Measurements from ENCODE around the gene NET1.
"Not testable (repeated sequence)": the region's sequence is repeated elsewhere in the genome, so short reads cannot be mapped to it uniquely, and the experiment has no call there.

NET1 gene

GRCh38 chr10:5400468-5401240 lies 11.7 kb upstream of the NET1 start:
- no peak for DNase-seq

DNA sequence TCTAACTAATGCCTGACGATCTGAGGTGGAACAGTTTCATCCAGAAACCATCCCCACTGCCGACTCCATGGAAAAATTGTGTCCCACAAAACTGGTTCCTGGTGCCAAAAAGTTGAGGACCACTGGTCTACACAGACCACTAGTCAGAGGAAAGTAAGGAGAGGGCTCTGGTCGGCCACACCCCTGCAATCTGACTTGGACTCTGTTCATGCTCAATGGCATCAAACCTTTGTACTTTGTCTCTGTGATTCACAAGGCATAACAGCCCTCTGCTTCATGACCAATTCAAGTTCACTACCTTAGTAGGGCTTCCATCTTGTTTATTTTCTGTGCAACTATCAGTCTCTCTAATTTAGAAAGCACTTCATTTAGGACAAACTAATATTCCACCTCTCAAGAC lies 9.6 kb upstream of the NET1 start:
- DNase-seq = no peak

GRCh38 chr10:5404208-5405041 lies 7.9 kb upstream of the NET1 start, which contains the start of gene TUBAL3:
Gene TUBAL3, minus strand, starts transcription at chr10:5404828. Its CDS starts 36 bp downstream, at chr10:5404792.
- DNase-seq = no peak

DNA sequence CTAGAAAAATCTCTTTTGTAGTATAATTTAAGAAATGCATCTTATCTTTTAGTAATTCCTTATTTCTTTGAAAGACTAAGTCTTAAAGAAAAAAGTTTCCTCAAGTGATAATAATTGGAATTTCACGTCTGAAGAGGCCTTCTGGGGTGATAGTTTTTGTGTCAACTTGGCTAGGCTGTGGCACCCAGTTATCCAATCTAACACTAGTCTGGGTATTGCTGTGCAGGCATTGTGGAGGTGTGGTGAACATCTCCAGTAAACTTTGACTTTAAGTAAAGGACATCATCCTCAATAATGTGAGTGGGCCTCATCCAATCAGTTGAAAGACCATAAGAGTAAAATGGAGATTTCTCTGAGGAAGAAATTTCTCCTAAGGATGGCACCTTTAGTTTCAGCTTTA lies 5.4 kb upstream of the NET1 start:
- no peak for DNase-seq

GRCh38 chr10:5410787-5411186 lies 1.6 kb upstream of the NET1 start:
- not testable (repeated sequence) for DNase-seq

DNA sequence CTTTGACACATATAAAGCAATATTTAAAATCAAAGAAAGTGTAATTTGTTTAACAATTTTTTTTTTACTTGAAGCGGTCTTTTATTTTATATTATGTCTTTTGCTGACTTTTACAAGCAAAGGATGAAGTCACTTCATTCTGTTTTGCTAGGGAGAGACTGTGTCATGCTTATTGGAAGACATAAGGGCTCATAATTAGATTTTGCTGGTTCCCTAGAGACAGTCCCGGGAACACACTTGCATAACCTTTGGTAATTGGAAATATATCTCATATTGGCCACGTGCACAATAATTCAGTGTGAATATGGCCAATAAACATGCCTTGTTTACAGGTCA lies 448 bp upstream of the NET1 start:
- DNase-seq = no peak

- DNase-seq = no peak
Observed at GRCh38 chr10:5413012-5413938, 918 bp downstream of the NET1 start.

- DNase-seq = no peak
Observed at GRCh38 chr10:5416981-5417380, 4.6 kb downstream of the NET1 start.

DNA sequence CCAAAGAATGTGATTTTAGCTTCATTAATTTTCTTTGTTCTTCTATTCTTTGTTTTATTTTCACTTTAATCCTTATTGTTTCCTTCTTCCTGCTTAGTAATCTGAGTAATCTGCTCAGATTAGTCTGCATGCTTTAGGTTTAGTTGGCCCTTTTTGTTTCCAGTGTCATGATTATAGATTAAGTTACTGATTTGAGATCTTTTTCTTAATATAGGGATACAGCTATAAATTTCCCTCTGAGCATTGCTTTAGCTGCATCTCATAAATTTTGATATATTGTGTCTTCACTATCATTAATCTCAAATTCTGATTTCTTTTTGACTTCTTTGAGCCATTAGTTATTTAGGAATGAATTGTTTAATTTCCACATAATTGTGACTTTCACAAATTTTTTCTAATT lies 6.2 kb downstream of the NET1 start:
- no peak for DNase-seq

DNA sequence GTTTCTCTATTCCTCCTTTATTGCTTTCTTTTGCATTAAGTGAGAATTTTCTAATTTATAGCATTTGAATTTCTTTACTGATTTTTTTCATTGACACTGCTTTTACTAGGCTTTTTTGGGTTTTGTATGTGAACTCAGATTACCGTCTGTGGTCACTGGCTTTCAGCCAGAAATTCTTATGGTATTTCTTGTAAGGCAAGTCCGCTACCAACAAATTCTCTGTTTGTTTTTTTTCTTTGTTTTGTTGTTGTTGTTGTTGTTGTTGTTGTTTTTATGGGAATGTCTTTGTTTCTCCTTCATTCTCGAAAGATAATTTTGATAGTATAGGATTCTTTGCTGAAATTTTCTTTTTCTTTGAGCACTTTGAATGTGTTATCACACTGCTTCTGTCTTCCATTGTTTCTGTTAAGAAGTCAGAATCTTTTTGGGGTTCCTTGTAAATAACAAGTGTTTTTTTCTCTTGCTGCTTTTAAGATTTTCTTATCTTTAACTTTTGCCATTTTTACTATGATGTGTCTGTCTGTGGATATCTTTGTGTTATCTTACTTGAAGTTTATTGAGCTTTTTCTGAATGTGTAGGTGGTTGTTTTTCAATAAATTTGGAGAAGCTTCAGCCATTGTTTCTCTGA lies 7.2 kb downstream of the NET1 start:
- no peak for DNase-seq

DNA sequence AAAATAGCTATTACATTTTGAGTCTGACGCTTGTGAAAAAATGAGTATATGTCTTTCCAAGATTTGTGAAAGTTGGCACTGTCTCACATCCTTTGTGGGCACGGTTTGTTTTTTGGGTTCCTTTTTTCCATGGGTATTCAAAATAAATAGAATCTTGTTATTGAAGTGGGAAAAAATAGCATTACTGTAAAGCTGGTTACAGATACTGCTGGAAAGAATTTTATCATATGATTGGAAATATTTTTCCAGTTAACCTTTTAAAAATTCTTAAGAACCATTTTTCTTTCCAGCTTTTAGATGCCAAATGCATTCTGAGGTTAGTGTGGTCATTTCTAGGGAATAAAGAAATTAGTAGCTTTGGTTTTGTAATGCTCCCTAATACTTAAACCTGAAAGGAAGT lies 11.4 kb downstream of the NET1 start:
- DNase-seq = no peak

GRCh38 chr10:5424751-5425150 lies 12.4 kb downstream of the NET1 start:
- no peak for DNase-seq

- no peak for DNase-seq
Observed at GRCh38 chr10:5428133-5428532, 15.8 kb downstream of the NET1 start.

DNA sequence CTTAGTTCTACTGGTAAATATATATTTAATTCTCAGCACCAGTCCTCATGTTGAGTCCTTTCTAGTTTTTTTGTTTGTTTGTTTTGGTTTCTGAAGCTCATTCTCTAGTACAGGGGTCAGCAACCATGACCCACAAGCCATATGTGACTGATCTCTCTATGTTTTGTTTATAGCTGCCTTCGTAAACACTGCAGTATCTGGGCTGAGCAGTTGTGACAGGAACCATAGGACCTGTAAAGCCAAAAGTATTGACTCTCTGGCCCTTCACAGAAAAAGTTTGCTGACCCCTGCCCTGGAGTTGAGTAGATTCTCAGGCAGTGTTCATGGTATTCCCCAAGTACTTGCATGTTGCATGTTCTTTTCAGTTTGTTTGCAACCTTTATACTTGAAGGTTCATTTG lies 20.8 kb downstream of the NET1 start:
- DNase-seq = no peak

DNA sequence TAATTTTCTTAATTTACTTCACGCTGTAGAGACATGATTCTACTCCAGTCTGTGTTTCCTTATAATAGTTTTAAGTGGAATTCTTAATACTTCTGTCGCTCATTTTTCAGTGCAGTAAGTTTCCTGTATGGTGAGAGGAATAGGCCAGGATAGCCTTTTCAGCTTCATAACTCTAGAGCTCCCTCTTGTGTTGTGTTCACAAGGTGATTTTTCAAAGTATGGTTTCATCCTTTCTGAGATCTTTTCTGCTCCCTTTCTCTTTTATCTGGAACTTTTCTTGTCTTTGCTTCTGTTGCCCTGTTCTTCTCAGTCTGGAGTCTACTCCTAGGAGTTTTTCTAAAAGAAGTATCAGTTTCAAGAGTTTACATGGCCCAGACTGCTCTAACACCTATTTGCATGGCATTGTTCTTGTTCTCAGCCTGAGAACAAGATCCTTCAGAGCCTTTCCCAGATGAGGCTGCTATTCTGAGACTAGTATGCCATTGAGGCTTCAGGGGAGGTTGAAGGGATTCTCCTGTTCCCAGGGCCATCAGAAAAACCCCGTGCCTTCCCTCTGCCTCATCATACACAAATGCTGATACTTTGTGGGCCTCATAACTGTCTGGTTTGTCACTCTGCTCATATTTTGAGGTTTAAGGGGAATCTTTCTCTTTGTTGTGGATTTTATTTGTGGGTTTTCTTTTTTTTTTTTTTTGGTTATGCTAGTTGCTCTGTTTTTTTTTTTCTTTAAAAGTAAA lies 21.8 kb downstream of the NET1 start:
- no peak for DNase-seq

- DNase-seq = no peak
Observed at GRCh38 chr10:5435328-5435727, 23.0 kb downstream of the NET1 start.

GRCh38 chr10:5440206-5440605 lies 27.8 kb downstream of the NET1 start:
- DNase-seq = no peak

GRCh38 chr10:5441106-5441505 lies 28.7 kb downstream of the NET1 start:
- no peak for DNase-seq

GRCh38 chr10:5442065-5442989 lies 30.0 kb downstream of the NET1 start:
- no peak for DNase-seq

GRCh38 chr10:5442990-5443370 lies 30.6 kb downstream of the NET1 start:
- no peak for DNase-seq

DNA sequence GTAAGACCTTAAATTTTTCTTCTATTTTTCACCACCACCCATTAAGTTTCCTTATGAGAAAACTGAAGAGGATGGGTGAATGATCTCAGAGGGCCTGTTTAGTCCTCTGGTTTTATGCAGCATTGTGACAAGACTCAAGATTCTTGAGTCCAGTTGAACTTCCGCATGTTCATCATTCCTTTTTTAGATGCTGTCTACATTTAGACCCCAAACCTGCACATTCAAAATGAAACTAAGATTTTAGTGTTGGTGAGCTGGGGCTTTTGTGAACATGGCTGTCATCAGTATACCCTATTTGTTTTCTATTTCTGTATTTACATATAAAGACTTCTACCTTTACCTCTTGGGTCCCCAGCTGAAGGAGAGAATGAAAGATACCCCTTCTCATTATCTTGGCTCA lies 31.1 kb downstream of the NET1 start:
- no peak for DNase-seq
